A204.1 (cell line): ENCODE results near the gene THEMIS.
A peak's percentile ranks its signal among the peaks of the same experiment; 100 is the strongest.
"Not testable (repeated sequence)": the region's sequence is repeated elsewhere in the genome, so short reads cannot be mapped to it uniquely, and the experiment has no call there.

Experiments used
- FAIRE-seq: peaks from 2 replicates; lab custom pipeline; 2012; peaks lifted over from hg19 to GRCh38; lab: Jason Lieb, UNC

THEMIS gene, protein sequence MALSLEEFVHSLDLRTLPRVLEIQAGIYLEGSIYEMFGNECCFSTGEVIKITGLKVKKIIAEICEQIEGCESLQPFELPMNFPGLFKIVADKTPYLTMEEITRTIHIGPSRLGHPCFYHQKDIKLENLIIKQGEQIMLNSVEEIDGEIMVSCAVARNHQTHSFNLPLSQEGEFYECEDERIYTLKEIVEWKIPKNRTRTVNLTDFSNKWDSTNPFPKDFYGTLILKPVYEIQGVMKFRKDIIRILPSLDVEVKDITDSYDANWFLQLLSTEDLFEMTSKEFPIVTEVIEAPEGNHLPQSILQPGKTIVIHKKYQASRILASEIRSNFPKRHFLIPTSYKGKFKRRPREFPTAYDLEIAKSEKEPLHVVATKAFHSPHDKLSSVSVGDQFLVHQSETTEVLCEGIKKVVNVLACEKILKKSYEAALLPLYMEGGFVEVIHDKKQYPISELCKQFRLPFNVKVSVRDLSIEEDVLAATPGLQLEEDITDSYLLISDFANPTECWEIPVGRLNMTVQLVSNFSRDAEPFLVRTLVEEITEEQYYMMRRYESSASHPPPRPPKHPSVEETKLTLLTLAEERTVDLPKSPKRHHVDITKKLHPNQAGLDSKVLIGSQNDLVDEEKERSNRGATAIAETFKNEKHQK

DNA sequence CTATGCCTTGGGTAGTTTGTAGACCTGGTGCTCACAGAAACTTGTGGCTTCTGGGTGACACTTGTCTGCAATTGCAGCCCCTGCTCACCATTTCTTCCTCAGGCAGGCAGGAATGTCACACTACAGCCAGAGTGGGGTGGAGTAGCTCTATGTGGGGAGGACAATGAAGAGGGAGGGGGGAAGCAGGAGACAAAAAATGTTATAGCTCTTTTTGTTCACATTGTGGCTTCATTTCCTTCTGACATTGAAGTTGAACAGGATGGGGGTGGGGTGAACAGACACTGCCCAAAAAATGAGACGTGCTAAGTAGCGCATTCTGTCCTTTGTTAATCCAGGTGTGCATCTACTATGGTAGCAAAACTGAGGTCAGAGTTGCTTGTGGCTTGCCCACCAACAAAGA is at the start of gene THEMIS:
THEMIS (minus strand) TSS at position 124 of the 400 bp plus-strand sequence. CDS start 126 bp downstream, outside the sequence.
- FAIRE-seq = no peak

DNA sequence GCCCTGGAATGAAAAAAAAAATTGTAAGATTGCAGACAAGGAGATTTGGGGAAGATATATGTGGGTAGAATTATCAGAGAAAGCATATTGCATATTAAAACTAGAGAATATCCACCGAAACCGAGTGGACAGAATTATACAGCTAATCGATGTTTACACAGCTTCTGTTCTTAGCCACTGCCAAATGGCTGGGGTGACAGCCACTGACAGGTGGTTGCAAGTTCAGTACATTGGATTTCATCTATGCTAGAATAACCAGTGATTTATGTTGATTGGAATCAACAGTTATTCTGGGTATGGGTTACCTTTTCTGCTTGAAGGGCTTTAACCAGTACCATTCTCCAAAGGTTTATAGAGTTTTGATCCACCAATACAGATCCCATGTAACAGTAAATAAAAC is 48.4 kb upstream of the THEMIS start:
- FAIRE-seq = no peak

DNA sequence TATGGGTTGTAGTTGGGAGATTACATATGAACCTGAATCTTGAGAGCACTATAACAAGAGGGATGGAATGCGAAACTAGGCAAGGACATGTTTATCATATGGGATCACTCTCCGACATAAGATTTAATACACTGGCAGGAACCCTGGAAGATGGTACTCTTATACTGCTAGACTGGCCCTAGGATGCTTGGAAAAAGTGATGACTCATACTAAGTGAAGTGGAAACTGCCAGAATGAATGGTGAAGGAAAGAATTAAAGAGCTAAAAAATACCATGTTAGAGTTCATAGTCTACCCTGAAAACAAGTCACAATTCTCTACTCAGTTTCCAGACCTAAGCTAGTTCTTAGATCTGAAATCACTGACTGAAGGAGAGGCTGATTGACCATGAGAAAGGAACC is 45.5 kb upstream of the THEMIS start:
- no peak for FAIRE-seq

GRCh38 chr6:127945434-127946097 is 44.7 kb upstream of the THEMIS start:
- FAIRE-seq = no peak

- no peak for FAIRE-seq
Measured at GRCh38 chr6:127941228-127941627, 40.4 kb upstream of the THEMIS start.

- FAIRE-seq = no peak
Measured at GRCh38 chr6:127939442-127940066, 38.7 kb upstream of the THEMIS start.

GRCh38 chr6:127938701-127939100 is 37.8 kb upstream of the THEMIS start:
- peak; percentile 96 for FAIRE-seq

- no peak for FAIRE-seq
Measured at GRCh38 chr6:127937747-127938146, 36.9 kb upstream of the THEMIS start.

DNA sequence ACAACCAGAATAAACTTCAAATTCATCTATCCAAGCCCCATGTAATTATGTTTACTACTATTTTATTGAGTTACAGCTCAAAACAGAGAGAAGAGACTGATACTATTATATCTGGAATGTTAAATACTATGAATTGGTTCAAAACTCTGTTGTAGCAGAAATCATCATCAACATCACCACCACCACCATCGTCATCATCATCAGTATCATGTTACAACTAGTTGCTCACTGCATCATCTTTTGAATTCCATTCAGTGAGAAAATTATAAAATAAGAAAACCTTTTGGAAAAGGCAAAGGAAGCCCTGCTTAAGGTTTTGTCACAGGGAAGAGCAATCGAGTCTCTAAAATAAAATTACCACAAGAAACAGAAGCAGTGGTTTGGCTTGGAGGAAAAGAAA is 36.2 kb upstream of the THEMIS start:
- FAIRE-seq = no peak

DNA sequence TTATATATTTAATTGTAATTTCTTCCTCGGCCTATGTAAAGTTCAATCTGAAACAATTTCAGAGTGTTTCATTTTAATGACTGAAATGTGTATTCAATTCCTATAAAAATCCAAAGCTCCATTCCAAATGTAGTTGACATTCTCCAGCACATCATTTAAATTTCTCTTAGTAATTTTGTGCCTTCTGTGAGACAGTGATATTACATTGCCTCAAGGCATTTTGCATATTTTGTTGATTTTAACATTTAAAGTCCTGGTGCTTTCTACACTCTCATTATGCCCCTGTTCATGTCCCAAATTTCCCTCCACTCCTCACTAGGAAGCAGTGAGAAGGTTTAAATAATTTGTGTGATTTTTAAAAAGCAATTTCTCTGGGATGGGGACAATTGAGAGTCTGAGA is 34.1 kb upstream of the THEMIS start:
- no peak for FAIRE-seq

GRCh38 chr6:127933852-127934840 is 33.3 kb upstream of the THEMIS start:
- FAIRE-seq = no peak

GRCh38 chr6:127933137-127933536 is 32.3 kb upstream of the THEMIS start:
- FAIRE-seq = no peak

DNA sequence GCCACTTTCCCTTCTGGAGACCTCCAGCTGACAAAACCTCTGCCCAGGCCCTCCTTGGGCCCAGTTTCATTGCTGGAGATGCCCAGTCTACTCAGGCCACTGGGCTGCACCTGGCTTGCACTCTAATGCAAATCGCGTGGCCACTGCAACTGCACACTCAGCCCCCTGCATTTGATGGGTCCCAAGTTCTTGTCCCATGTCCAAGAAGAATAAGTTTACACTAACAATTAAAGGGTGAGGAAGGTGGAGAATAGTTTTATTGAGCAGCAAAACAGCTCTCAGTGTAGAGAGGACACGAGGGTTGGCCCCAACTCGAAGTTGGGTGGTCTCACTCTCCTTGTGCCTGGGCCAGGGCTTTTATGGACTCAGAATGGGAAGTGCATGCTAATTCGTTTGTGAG is 31.9 kb upstream of the THEMIS start:
- no peak for FAIRE-seq

- not testable (repeated sequence) for FAIRE-seq
Measured at GRCh38 chr6:127926441-127926840, 25.6 kb upstream of the THEMIS start.

DNA sequence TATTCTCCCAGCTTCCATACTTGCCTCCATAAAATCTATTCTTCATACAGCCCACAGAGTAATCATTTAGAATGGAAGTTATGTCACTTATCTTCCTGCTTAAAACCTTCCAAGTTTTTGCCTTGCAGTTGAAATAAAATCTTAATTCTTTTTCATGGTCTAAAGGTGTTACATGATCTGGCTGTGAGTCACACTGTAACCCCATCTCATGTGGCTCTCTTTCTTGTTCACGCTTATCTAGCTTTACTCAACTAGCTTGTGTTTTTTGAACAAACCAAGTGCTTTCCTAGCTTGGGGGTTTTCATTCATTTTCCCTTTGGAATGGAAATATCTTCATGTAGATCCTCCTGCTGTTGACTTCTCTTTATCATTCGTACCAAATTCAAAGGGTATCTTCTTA is 23.6 kb upstream of the THEMIS start:
- no peak for FAIRE-seq

- no peak for FAIRE-seq
Measured at GRCh38 chr6:127924031-127924430, 23.2 kb upstream of the THEMIS start.

GRCh38 chr6:127923135-127923534 is 22.3 kb upstream of the THEMIS start:
- FAIRE-seq = no peak

DNA sequence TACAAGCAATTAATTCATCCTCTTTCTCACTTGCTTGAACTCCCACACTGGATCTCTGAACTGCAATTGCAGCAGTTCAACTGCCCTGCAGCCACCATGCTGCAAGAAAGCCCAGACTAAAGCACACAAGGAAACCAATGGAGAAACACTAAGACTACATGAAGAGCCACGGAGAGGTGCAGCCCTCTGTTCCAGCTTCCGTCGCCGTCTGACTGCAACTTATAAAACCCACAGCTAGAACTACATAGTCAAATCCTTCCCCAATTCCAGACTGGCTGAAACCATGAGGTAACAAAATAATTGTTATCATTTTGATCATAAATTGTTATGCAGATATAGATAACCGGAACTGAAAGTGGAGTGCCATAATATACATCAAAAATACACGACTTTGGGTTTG is 21.1 kb upstream of the THEMIS start:
- no peak for FAIRE-seq

DNA sequence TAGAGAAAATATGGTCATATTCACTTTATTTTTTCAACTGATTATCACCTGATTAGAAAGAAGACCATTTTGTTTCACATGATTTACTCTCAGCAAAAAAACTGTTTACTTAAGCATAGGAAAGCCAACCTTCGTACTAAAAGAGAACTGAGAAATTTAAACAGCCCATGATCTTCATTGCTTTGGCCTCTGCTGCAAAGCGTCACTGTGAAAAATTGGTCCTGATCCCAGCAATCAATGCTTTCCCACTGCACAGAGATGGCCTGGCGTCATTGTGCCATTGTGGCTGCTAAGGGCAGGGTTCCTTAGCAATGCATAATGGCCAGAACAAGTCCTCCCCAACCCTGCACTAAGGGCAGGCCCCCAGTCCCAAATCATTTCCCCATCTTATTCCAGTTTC is 19.9 kb upstream of the THEMIS start:
- no peak for FAIRE-seq

GRCh38 chr6:127918506-127919427 is 17.9 kb upstream of the THEMIS start:
- FAIRE-seq = no peak
